ENCODE measurements around the gene MMP2. TPM values are rescaled to one million over a fixed set of nuclear protein-coding genes. Genes with fewer than 3 reads are reported as not detected.

MMP2 gene
- total and polyA plus RNA-seq, 10 of the 15 experiments (the other 5 are each of a cell fraction or from before 2014, with no cell fraction given) = 0.37 to 0.80 (median 0.59) TPM; not detected in 7

GRCh38 chr16:55469821-55470532 is 9.0 kb upstream of the MMP2 start (continued):
- no peak for TF ChIP-seq ZNF687 (IDR thresholded peaks at IDR 0.05)
- no peak for TF ChIP-seq TAF1 (IDR thresholded peaks at IDR 0.05; ENCODE audit: borderline replicate concordance, low read depth, low read length)
- no peak for TF ChIP-seq ELK1 (IDR thresholded peaks at IDR 0.05; ENCODE audit: low read depth, low read length)

- no peaks in the 10 kb centered on the region for H3K36me3 ChIP-seq (ENCODE audit: control insufficient read depth in 2 of 2, insufficient read depth in 2 of 2, low read length in 1 of 2)
- no peak overlapping the region for H3K4me2 ChIP-seq (ENCODE audit: control insufficient read depth, insufficient read depth)
- no peaks in the 10 kb centered on the region; the same call in 1 of the 2 replicates for H3K4me1 ChIP-seq (ENCODE audit: control insufficient read depth, insufficient read depth, low read length)
- in situ Hi-C loops (cut with MboI) (no loop called here), intact Hi-C loops (cut with micrococcal nuclease; ENCODE audit: unreplicated experiment) (no loop called here)
- POLR2A ChIA-PET = no interaction called here
- BruUV-seq (replicated peaks) = no TSS peak
- no peak overlapping the region for H3K9ac ChIP-seq (ENCODE audit: control insufficient read depth, insufficient read depth, low read length)
- H4K20me1 ChIP-seq (ENCODE audit: control insufficient read depth, insufficient read depth) = no peaks in the 10 kb centered on the region
- WGBS (ENCODE audit: insufficient coverage, insufficient replicate concordance, low lambda C conversion rate, missing lambda C conversion rate) = 11% methylated on average over 7 of the region's 7 CpGs
- H3K9me3 ChIP-seq (replicated peaks; ENCODE audit: control insufficient read depth, insufficient read depth, low read length) = no peaks in the 10 kb centered on the region
- CTCF ChIA-PET = interaction anchor here (1.9 kb wide), 1 partner anchor 231 kb away, joined by 9 read pairs; no protein-coding TSS in a partner anchor
- H3K79me2 ChIP-seq (ENCODE audit: control insufficient read depth, insufficient read depth, low read length) = no peaks in the 10 kb centered on the region
- DNase-seq (ENCODE audit: low read depth, low spot score) (no peak), ATAC-seq (no peak), FAIRE-seq (no peak)
- no peak overlapping the region for H2AFZ ChIP-seq (ENCODE audit: control insufficient read depth, low read depth, low read length)
- RAD21 ChIA-PET (ENCODE audit: unreplicated experiment) = no interaction called here
- SMC1A ChIA-PET (ENCODE audit: uncharacterized antibody, unreplicated experiment) = no interaction called here
- H3K4me3 ChIP-seq = no peak overlapping the region
- H3K27me3 ChIP-seq (replicated peaks in 1 of 2; ENCODE audit: control insufficient read depth in 2 of 2, insufficient read depth in 2 of 2, low read length in 1 of 2) = no peaks in the 10 kb centered on the region
- H3K27ac ChIP-seq (ENCODE audit: control insufficient read depth, insufficient read depth) = no peak overlapping the region
- TF ChIP-seq NBN (IDR thresholded peaks at IDR 0.05) (no peak), NRF1 (conservative IDR thresholded peaks at IDR 0.05; ENCODE audit: low read depth, low read length) (no peak), POLR2A (IDR thresholded peaks at IDR 0.05; ENCODE audit: low read depth, low read length) (no peak), NR2C2 (IDR thresholded peaks at IDR 0.05; ENCODE audit: borderline replicate concordance, control insufficient read depth, insufficient read length, low read depth) (no peak), HDAC2 (IDR thresholded peaks at IDR 0.05) (no peak), JUND (IDR thresholded peaks at IDR 0.05; ENCODE audit: low read depth, low read length) (no peak), ESRRA (IDR thresholded peaks at IDR 0.05; ENCODE audit: low read length) (no peak), RCOR1 (conservative IDR thresholded peaks at IDR 0.05; ENCODE audit: low read depth, low read length) (no peak), NFIC (IDR thresholded peaks at IDR 0.05; ENCODE audit: low read depth, low read length) (no peak), CREM (IDR thresholded peaks at IDR 0.05; ENCODE audit: low read depth) (no peak), TCF12 (IDR thresholded peaks at IDR 0.05; ENCODE audit: low read depth, low read length) (no peak), RAD21 (IDR thresholded peaks at IDR 0.05; ENCODE audit: insufficient read depth, low read depth, low read length) (no peak), BACH1 (IDR thresholded peaks at IDR 0.05; ENCODE audit: borderline replicate concordance) (no peak), E2F4 (IDR thresholded peaks at IDR 0.05; ENCODE audit: low read depth, low read length) (no peak)
Measured at GRCh38 chr16:55470533-55471371, 8.2 kb upstream of the MMP2 start.

Measured in GM12878 (cell line).